HG03457 (cell line): ENCODE results near the gene ETF1.
"Not testable (repeated sequence)": the region's sequence is repeated elsewhere in the genome, so short reads cannot be mapped to it uniquely, and the experiment has no call there.

Experiments
- ATAC-seq: cut with Tn5 transposase; IDR thresholded peaks from one replicate; pipeline ENCODE4 v1.9.1; 2021; ENCODE audit warnings: moderate number of reproducible peaks; ENCODE audit not compliant: unreplicated experiment

The ETF1 gene

GRCh38 chr5:138533973-138534941 lies 8.8 kb downstream of the ETF1 start:
- ATAC-seq, result no peak

DNA sequence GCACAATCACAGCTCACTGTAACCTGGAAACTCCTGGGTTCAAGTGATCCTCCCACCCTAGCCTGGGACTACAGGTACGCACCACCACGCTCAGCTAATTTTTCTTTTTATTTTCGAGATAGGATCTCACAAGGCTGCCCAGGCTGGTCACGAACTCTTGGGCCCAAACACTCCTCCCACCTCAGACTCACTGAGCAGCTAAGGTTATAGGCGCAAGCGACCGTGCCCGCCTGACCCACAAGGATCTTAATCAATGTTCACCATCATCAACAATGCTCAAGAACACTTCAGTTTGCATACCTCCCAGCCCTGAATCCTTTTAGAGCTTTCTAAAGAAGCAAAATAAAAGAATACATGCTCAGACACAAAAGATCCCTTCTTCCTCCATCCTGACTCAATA lies 13.2 kb downstream of the ETF1 start:
- ATAC-seq, result no peak

DNA sequence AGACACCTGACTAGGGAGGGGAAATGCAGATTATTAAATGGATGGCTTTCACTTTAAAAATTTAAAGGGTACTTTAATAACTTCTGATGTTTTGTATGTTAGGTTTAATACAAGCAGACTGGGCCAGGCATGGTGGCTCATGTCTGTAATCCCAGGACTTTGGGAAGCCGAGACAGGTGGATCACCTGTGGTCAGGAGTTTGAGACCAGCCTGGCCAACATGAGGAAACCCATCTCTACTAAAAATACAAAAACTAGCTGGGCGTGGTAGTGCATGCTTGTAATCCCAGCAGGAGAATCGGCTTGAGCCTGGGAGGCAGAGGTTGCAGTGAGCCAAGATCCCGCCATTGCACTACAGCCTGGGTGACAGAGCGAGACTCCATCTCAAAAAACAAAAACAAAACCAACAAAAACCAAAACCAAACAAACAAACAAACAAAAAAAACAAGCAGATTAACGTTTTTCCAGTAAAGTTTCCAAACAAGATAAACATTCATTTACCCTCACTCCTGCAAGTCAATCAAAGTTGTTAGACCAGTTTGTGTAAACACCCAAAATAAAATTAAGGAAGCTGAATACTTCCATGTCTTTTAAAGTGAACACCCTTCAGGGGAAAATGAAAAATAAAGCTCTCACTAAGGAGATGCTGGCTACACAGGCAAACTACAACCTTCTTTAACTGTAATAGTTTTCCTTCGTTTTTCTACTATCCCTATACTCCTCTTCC lies 14.1 kb downstream of the ETF1 start:
- no peak for ATAC-seq

DNA sequence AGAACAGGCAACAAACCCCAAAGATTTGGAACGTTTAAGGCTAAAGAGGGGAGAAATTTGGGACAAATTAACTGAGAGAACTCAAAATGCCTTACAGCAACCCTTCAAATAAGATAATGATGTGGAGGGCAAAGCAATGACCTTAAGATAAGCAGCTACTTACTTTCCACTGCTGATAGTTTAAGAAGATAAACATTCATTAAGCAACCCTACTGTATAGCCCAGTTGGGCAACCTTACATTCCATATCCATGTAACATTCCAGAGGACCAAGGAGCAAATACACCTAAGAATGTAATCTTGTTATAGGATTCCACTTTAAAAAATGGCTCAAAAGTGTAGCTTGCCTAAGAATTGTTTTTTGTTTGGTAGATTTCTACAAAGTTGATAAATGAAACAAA lies 14.8 kb downstream of the ETF1 start:
- no peak for ATAC-seq

DNA sequence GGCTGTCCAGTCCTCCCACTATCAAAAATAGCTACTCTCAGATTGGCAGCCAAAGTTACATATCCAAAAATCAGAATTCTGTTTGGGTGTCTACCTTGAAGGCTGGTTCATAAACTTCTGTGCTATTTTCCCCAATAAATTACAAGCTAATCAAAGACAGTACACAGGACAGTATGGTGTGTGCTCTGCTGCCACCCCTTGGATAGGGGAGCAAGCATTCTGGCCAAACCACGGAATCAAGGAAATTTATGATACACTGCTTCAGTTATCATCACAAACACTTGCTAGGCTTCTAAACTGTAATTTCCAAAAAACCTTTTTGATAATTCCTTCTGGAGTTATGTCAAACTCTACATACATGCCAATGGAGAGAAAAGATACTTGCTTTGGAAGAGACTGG lies 15.9 kb downstream of the ETF1 start:
- no peak for ATAC-seq

DNA sequence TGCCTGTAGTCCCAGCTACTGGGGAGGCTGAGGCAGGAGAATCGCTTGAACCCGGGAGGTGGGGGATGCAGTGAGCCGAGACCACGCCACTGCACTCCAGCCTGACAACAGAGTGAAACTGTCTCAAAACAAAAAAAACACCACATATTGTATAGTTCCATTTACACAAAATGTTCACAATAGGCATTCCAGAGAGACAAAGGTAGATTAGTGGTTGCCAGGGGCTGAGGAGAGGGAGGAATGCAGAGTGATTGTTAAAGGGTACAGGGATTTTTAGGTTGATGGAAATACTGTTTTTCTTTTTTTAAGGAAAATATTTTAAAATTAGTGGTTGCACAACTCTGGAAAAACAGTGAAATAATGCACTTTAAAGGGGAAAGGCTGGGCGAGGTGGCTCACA lies 19.6 kb downstream of the ETF1 start:
- ATAC-seq, result no peak

GRCh38 chr5:138520971-138521370 lies 22.1 kb downstream of the ETF1 start:
- ATAC-seq, result no peak

GRCh38 chr5:138517437-138517836 lies 25.6 kb downstream of the ETF1 start:
- no peak for ATAC-seq

- no peak for ATAC-seq
Observed at GRCh38 chr5:138515556-138516245, 27.3 kb downstream of the ETF1 start.

DNA sequence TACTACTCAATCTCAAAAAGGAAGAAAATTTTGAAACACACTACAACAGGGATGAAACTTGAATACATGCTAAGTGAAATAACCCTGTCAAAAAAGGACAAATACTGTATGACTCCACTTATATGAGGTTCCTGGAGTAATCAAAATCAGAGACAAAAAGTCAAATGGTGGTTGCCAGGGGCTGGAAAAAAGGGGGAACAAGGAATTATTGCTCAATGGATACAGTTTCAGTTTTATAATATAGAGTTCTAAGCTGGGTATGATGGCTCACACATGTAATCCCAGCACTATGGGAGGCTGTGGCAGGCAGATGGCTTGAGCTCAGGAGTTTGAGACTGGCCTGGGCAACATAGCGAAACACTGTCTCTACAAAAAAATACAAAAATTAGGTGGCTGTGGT lies 29.0 kb downstream of the ETF1 start:
- ATAC-seq, result no peak

GRCh38 chr5:138508958-138509357 lies 34.1 kb downstream of the ETF1 start:
- no peak for ATAC-seq

GRCh38 chr5:138507485-138507884 lies 35.6 kb downstream of the ETF1 start:
- ATAC-seq, result not testable (repeated sequence)

- ATAC-seq, result no peak
Observed at GRCh38 chr5:138506370-138507306, 36.4 kb downstream of the ETF1 start.

DNA sequence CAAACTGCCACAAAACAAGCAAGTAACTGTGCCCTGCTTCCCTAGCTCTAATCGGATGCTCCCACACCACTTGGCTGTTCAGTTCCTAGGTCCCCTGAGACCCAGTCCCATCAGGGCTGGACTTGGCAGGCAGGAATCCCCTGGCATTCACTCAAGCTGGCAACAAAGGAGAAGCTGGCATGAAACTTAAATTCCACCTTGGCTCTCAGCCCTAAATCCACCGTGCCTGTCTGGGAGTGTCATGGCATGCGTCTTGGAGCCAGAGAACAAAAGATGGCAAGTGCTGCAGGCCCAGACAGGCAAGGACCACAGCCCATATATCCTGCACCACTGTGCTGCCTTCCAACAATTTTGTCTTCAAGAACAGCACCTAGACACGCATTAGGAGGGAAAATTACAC lies 38.2 kb downstream of the ETF1 start:
- no peak for ATAC-seq

- ATAC-seq, result no peak
Observed at GRCh38 chr5:138503487-138504270, 39.4 kb downstream of the ETF1 start.

- ATAC-seq, result no peak
Observed at GRCh38 chr5:138502521-138502920, 40.5 kb downstream of the ETF1 start.

GRCh38 chr5:138502121-138502520 lies 40.9 kb downstream of the ETF1 start:
- ATAC-seq, result no peak

DNA sequence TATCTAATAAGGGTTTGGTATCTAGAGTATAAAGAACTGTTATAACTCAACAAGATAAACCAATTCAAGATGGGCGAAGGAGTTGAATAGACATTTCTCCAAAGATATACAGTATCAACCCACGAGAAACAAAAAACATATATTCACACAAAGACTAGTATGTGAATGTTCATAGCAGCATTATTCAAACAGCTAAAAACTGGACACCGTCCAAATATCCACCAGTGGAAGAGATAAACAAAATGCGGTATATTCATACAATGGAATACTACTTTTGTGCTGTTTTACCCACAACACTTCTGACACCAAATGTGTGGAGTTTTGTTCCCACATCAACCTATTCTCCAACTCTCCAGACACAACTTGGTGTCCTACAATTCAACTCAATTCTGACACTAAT lies 44.7 kb downstream of the ETF1 start:
- no peak for ATAC-seq

- ATAC-seq, result no peak
Observed at GRCh38 chr5:138495351-138495750, 47.7 kb downstream of the ETF1 start.
